Neural progenitor cell (in vitro differentiated cells): Measurements from ENCODE around the gene MAN1A2. TPM values are rescaled to one million over a fixed set of nuclear protein-coding genes. Genes with fewer than 3 reads are reported as not detected.

ENCODE experiments used
- DNase-seq: peaks from one replicate; pipeline ENCODE4 v3.0.0-alpha.2; 2016; ENCODE audit warnings: low spot score
- H2AFZ ChIP-seq: fragments of 200-600 bp; sonication (generic); replicated peaks from 2 replicates; pipeline ENCODE4 v1.6.1; 2016; ENCODE audit warnings: antibody characterized with exemption
- H3F3A ChIP-seq: fragments of 200-600 bp; sonication (generic); 2 replicates; pipeline ENCODE4 v1.6.1; 2016; ENCODE audit warnings: antibody characterized with exemption, low read depth
- H3K27ac ChIP-seq: fragments of 200-600 bp; sonication (generic); 2 replicates; pipeline ENCODE4 v1.5.1; 2016; ENCODE audit warnings: mild to moderate bottlenecking
- H3K27me3 ChIP-seq: fragments of 200-600 bp; sonication (generic); 2 replicates; pipeline ENCODE4 v1.6.1; 2016; ENCODE audit warnings: mild to moderate bottlenecking, moderate library complexity
- H3K36me3 ChIP-seq: fragments of 200-600 bp; sonication (generic); 2 replicates; pipeline ENCODE4 v1.5.1; 2016
- H3K4me1 ChIP-seq: fragments of 200-600 bp; sonication (generic); 2 replicates; pipeline ENCODE4 v1.6.1; 2016; ENCODE audit warnings: mixed run types
- H3K4me2 ChIP-seq: fragments of 200-600 bp; sonication (generic); 2 replicates; pipeline ENCODE4 v1.6.1; 2016
- H3K4me3 ChIP-seq: fragments of 200-600 bp; sonication (generic); 2 replicates; pipeline ENCODE4 v1.5.1; 2016
- H3K79me2 ChIP-seq: fragments of 200-600 bp; sonication (generic); 2 replicates; pipeline ENCODE4 v1.6.1; 2016; ENCODE audit warnings: low read depth
- H3K9ac ChIP-seq: fragments of 200-600 bp; sonication (generic); 2 replicates; pipeline ENCODE4 v1.6.1; 2016
- H3K9me3 ChIP-seq: fragments of 200-600 bp; sonication (generic); 2 replicates; pipeline ENCODE4 v1.5.1; 2016; ENCODE audit warnings: low read depth
- H4K20me1 ChIP-seq: fragments of 200-600 bp; sonication (generic); 2 replicates; pipeline ENCODE4 v1.6.1; 2016; ENCODE audit warnings: low read depth
- H3K27ac Mint-ChIP-seq: 3 replicates; pipeline ENCODE4 v1.8.0; 2021; ENCODE audit warnings: mixed read lengths
- H3K27me3 Mint-ChIP-seq: 2 replicates; pipeline ENCODE4 v1.8.0; 2022; ENCODE audit warnings: low read depth, mild to moderate bottlenecking, inconsistent platforms, moderate library complexity, mixed read lengths; ENCODE audit not compliant: insufficient read depth
- H3K36me3 Mint-ChIP-seq: 3 replicates; pipeline ENCODE4 v1.8.0; 2021; ENCODE audit warnings: mixed read lengths
- H3K4me1 Mint-ChIP-seq: 3 replicates; pipeline ENCODE4 v1.8.0; 2021; ENCODE audit warnings: mixed read lengths
- H3K4me3 Mint-ChIP-seq: 3 replicates; pipeline ENCODE4 v1.8.0; 2021; ENCODE audit warnings: mild to moderate bottlenecking, moderate library complexity, mixed read lengths
- H3K9me3 Mint-ChIP-seq: 3 replicates; pipeline ENCODE4 v1.8.0; 2020; ENCODE audit warnings: mixed read lengths
- CTCF ChIP-seq: fragments of 200-600 bp; sonication (generic); IDR thresholded peaks from 2 replicates; pipeline ENCODE4 v1.5.1; 2017; ENCODE audit warnings: antibody characterized with exemption, mild to moderate bottlenecking
- EZH2 ChIP-seq: fragments of 200-600 bp; sonication (generic); IDR thresholded peaks from 2 replicates; pipeline ENCODE4 v1.6.1; 2017; ENCODE audit warnings: antibody characterized with exemption, mild to moderate bottlenecking, moderate library complexity
- EZH2phosphoT487 ChIP-seq: fragments of 200-600 bp; sonication (generic); IDR thresholded peaks from 2 replicates; pipeline ENCODE4 v1.6.1; 2017; ENCODE audit warnings: antibody characterized with exemption
- total RNA-seq: library from RNA; depleted of rRNA; stranded (reverse); fragments of >200 nt; gene quantifications from 2 replicates; pipeline ENCODE4 v1.2.3, GENCODE V29; 2015; ENCODE audit warnings: low replicate concordance

Gene MAN1A2
- total RNA-seq, 1 donor from 2014 or later: 28.6 TPM

GRCh38 chr1:117527566-117528102 is 160.4 kb downstream of the MAN1A2 start:
- Histone ChIP-seq H3K4me3 (no peak overlapping the region), H3K9me3 (no peaks in the 10 kb centered on the region), H4K20me1 (no peaks in the 10 kb centered on the region), H3K36me3 (no peaks in the 10 kb centered on the region), H3K27ac (no peak overlapping the region), H3F3A (no peaks in the 10 kb centered on the region), H2AFZ (no peak overlapping the region), H3K4me2 (no peak overlapping the region), H3K79me2 (no peaks in the 10 kb centered on the region), H3K9ac (no peak overlapping the region), H3K4me1 (no peaks in the 10 kb centered on the region), H3K27me3 (no peaks in the 10 kb centered on the region)
- TF ChIP-seq EZH2: no peak
- TF ChIP-seq EZH2phosphoT487: no peak
- TF ChIP-seq CTCF: no peak
- no peaks in the 10 kb centered on the region for H3K9me3 Mint-ChIP-seq
- H3K27ac Mint-ChIP-seq: no peak overlapping the region
- H3K36me3 Mint-ChIP-seq: peaks cover 2% of the 10 kb centered on the region
- no peaks in the 10 kb centered on the region for H3K4me1 Mint-ChIP-seq
- no peak for DNase-seq
- no peak overlapping the region for H3K4me3 Mint-ChIP-seq
- peaks cover 2% of the 10 kb centered on the region for H3K27me3 Mint-ChIP-seq

GRCh38 chr1:117529683-117530082 is 162.4 kb downstream of the MAN1A2 start:
- no peak for DNase-seq
- no peaks in the 10 kb centered on the region for H3K9me3 Mint-ChIP-seq
- H3K27ac Mint-ChIP-seq: no peak overlapping the region
- no peak overlapping the region for H3K4me3 Mint-ChIP-seq
- Histone ChIP-seq H3K4me2 (no peak overlapping the region), H3K9me3 (no peaks in the 10 kb centered on the region), H3K27me3 (no peaks in the 10 kb centered on the region), H3K79me2 (no peaks in the 10 kb centered on the region), H3K4me1 (no peaks in the 10 kb centered on the region), H3F3A (no peaks in the 10 kb centered on the region), H4K20me1 (no peaks in the 10 kb centered on the region), H2AFZ (no peak overlapping the region), H3K36me3 (no peaks in the 10 kb centered on the region), H3K9ac (no peak overlapping the region), H3K27ac (no peak overlapping the region), H3K4me3 (no peak overlapping the region)
- H3K27me3 Mint-ChIP-seq: peaks cover 2% of the 10 kb centered on the region
- peaks cover 2% of the 10 kb centered on the region for H3K36me3 Mint-ChIP-seq
- TF ChIP-seq CTCF (no peak), EZH2phosphoT487 (no peak), EZH2 (no peak)
- H3K4me1 Mint-ChIP-seq: no peaks in the 10 kb centered on the region

- Mint-ChIP-seq H3K4me1 (no peaks in the 10 kb centered on the region), H3K36me3 (peaks cover 2% of the 10 kb centered on the region), H3K4me3 (no peak overlapping the region), H3K27me3 (peaks cover 2% of the 10 kb centered on the region), H3K27ac (no peak overlapping the region), H3K9me3 (no peaks in the 10 kb centered on the region)
- Histone ChIP-seq H3K4me3 (no peak overlapping the region), H3K9me3 (no peaks in the 10 kb centered on the region), H3K79me2 (no peaks in the 10 kb centered on the region), H3K27me3 (no peaks in the 10 kb centered on the region), H2AFZ (no peak overlapping the region), H4K20me1 (no peaks in the 10 kb centered on the region), H3K27ac (no peak overlapping the region), H3K36me3 (no peaks in the 10 kb centered on the region), H3K4me1 (no peaks in the 10 kb centered on the region), H3F3A (no peaks in the 10 kb centered on the region), H3K4me2 (no peak overlapping the region), H3K9ac (no peak overlapping the region)
- no peak for DNase-seq
- TF ChIP-seq CTCF: no peak
- TF ChIP-seq EZH2phosphoT487: no peak
- no peak for TF ChIP-seq EZH2
Observed at GRCh38 chr1:117531222-117531621, 164.0 kb downstream of the MAN1A2 start.
